GM12878 (cell line): ENCODE measurements around the gene RIC1. TPM values are rescaled to one million over a fixed set of nuclear protein-coding genes. Genes with fewer than 3 reads are reported as not detected.

Experiments used
- ATAC-seq: fragments of 200-7000 bp; cut with Tn5 transposase; 3 replicates; pipeline ENCODE4 v1.9.1; 2020; ENCODE audit warnings: mild to moderate bottlenecking, moderate library complexity
- BruUV-seq: library from RNA; stranded (reverse); fragments of 400-500 nt; replicated peaks from 2 replicates; lab custom pipeline; 2021; lab: Mats Ljungman, UMichigan
- CTCF ChIA-PET: fragments of 300-600 bp; sonication (Branson Sonifier 250); formaldehyde crosslinking; extraction: SDS; loops from one replicate; lab custom pipeline; 2021; ENCODE audit warnings: inconsistent platforms; lab: Yijun Ruan, JAX
- POLR2A ChIA-PET: fragments of 350-600 bp; formaldehyde crosslinking; extraction: SDS; loops from one replicate; lab custom pipeline; 2021; ENCODE audit warnings: inconsistent platforms; lab: Charles Lee
- RAD21 ChIA-PET: fragments of 300-600 bp; sonication (Branson Sonifier 250); formaldehyde crosslinking; loops from one replicate; lab custom pipeline; 2023; ENCODE audit warnings: antibody characterized with exemption; ENCODE audit not compliant: unreplicated experiment; lab: Charles Lee
- SMC1A ChIA-PET: fragments of 300-600 bp; sonication (Branson Sonifier 250); formaldehyde crosslinking; loops from one replicate; lab custom pipeline; 2023; ENCODE audit not compliant: unreplicated experiment, uncharacterized antibody; lab: Charles Lee
- DNase-seq: peaks from one replicate; pipeline ENCODE4 v3.0.0-alpha.2; 2011; ENCODE audit warnings: low read depth, low spot score
- FAIRE-seq: peaks from 3 replicates; lab custom pipeline; 2011; peaks lifted over from hg19 to GRCh38; lab: Jason Lieb, UNC
- H2AFZ ChIP-seq: 2 replicates; pipeline ENCODE4 v1.6.0; 2011; ENCODE audit warnings: low read depth, low read length, control low read depth; ENCODE audit not compliant: control insufficient read depth
- H3K27ac ChIP-seq: 2 replicates; pipeline ENCODE4 v1.5.1; 2011; ENCODE audit warnings: control low read depth; ENCODE audit not compliant: control insufficient read depth, insufficient read depth
- H3K27me3 ChIP-seq, 2 experiments: replicated peaks in 1 of 2; 2 replicates each; pipeline versions ENCODE4 v1.6.0 to v1.6.1; 2011; ENCODE audit warnings: low read length in 1 of 2; ENCODE audit not compliant: control insufficient read depth in 2 of 2, insufficient read depth in 2 of 2
- H3K36me3 ChIP-seq, 2 experiments: 2 replicates each; pipeline ENCODE4 v1.5.1; 2011; ENCODE audit warnings: low read length in 1 of 2; ENCODE audit not compliant: control insufficient read depth in 2 of 2, insufficient read depth in 2 of 2
- H3K4me1 ChIP-seq: 2 replicates; pipeline ENCODE4 v1.6.1; 2011; ENCODE audit warnings: mild to moderate bottlenecking, low read length, moderate library complexity, mixed read lengths; ENCODE audit not compliant: control insufficient read depth, insufficient read depth
- H3K4me2 ChIP-seq: 2 replicates; pipeline ENCODE4 v1.6.0; 2011; ENCODE audit warnings: control low read depth; ENCODE audit not compliant: control insufficient read depth, insufficient read depth
- H3K4me3 ChIP-seq: fragments of 200-600 bp; sonication (generic); 2 replicates; pipeline ENCODE4 v1.5.1; 2016
- H3K79me2 ChIP-seq: 2 replicates; pipeline ENCODE4 v1.6.0; 2011; ENCODE audit warnings: low read length; ENCODE audit not compliant: control insufficient read depth, insufficient read depth
- H3K9ac ChIP-seq: 2 replicates; pipeline ENCODE4 v1.8.0; 2011; ENCODE audit warnings: low read length, control low read depth, mixed read lengths; ENCODE audit not compliant: control insufficient read depth, insufficient read depth
- H3K9me3 ChIP-seq: replicated peaks from 3 replicates; pipeline ENCODE4 v1.5.1; 2011; ENCODE audit warnings: mild to moderate bottlenecking, low read length; ENCODE audit not compliant: control insufficient read depth, insufficient read depth
- H4K20me1 ChIP-seq: 2 replicates; pipeline ENCODE4 v1.6.0; 2011; ENCODE audit not compliant: control insufficient read depth, insufficient read depth
- EGR1 ChIP-seq, 2 experiments: IDR thresholded peaks; 1 replicate in 1 of 2; 2 replicates in 1 of 2; pipeline ENCODE4 v1.6.1; 2011 to 2012; ENCODE audit warnings: low read depth in 2 of 2, low read length in 2 of 2, borderline replicate concordance in 1 of 2, mild to moderate bottlenecking in 1 of 2, moderate library complexity in 1 of 2
- EZH2 ChIP-seq: IDR thresholded peaks from 2 replicates; pipeline ENCODE4 v1.6.1; 2012; ENCODE audit warnings: low read depth, mild to moderate bottlenecking, control low read depth, inconsistent platforms, low read length, borderline replicate concordance; ENCODE audit not compliant: control insufficient read depth
- GATAD2B ChIP-seq: fragments of 450-650 bp; conservative IDR thresholded peaks from 2 replicates; pipeline ENCODE4 v1.6.1; 2017; ENCODE audit warnings: low read depth, mild to moderate bottlenecking, moderate library complexity
- IRF4 ChIP-seq: IDR thresholded peaks from 2 replicates; pipeline ENCODE4 v1.6.1; 2011; ENCODE audit warnings: low read depth, low read length
- KAT2A ChIP-seq: conservative IDR thresholded peaks from 2 replicates; pipeline ENCODE4 v1.6.1; 2011; ENCODE audit warnings: low read depth, low read length; ENCODE audit not compliant: control insufficient read depth
- MXI1 ChIP-seq: fragments of 150-350 bp; IDR thresholded peaks from 2 replicates; pipeline ENCODE4 v1.6.1; 2011; ENCODE audit warnings: low read depth, mild to moderate bottlenecking, inconsistent platforms, low read length, improper control_type of control experiment
- NR2C2 ChIP-seq: IDR thresholded peaks from 2 replicates; pipeline ENCODE4 v1.6.1; 2011; ENCODE audit warnings: borderline replicate concordance, low read depth; ENCODE audit not compliant: control insufficient read depth, insufficient read length
- TARDBP ChIP-seq: IDR thresholded peaks from 2 replicates; pipeline ENCODE4 v1.6.1; 2016; ENCODE audit warnings: borderline replicate concordance
- TCF3 ChIP-seq: IDR thresholded peaks from 2 replicates; pipeline ENCODE4 v1.6.1; 2012; ENCODE audit warnings: low read depth, mild to moderate bottlenecking, low read length, borderline replicate concordance; ENCODE audit not compliant: insufficient read depth
- ZSCAN29 ChIP-seq: fragments of 450-650 bp; IDR thresholded peaks from 2 replicates; pipeline ENCODE4 v1.6.1; 2017; ENCODE audit warnings: mild to moderate bottlenecking, moderate library complexity
- WGBS: methylation state at CpG from one replicate; pipeline ENCODE4 v1.1.6; 2016; ENCODE audit warnings: low lambda C conversion rate; ENCODE audit not compliant: insufficient replicate concordance, insufficient coverage; ENCODE audit errors: missing lambda C conversion rate; 5-methylcytosine and 5-hydroxymethylcytosine counted together
- in situ Hi-C: fragments of 300-500 bp; cut with MboI; formaldehyde crosslinking; loops from 9 replicates; pipeline ENCODE4 v1.14.3; 2018; ENCODE audit warnings: mixed read lengths
- intact Hi-C: fragments of 100-400 bp; cut with micrococcal nuclease; formaldehyde crosslinking; loops from one replicate; pipeline ENCODE4 v1.14.2; 2022; ENCODE audit not compliant: unreplicated experiment
- polyA plus RNA-seq, 11 experiments: library from polyadenylated mRNA; depleted of rRNA in 4 of 11; unstranded in 6 of 11; stranded (reverse) in 5 of 11; fragments of >200 nt; fragmentation: Nextera tagmentation in 4 of 11; fragmentation: Illumina TruSeq in 1 of 11; extraction: Ambion mirVana in 4 of 11; extraction: Trizol in 1 of 11; gene quantifications; 1 replicate in 1 of 11; 2 replicates in 10 of 11; pipeline versions ENCODE4 v1.2.1 to v1.2.3, GENCODE V29; 2011 to 2016; ENCODE audit warnings: inconsistent platforms in 2 of 11, missing spikeins in 2 of 11, low read depth in 1 of 11
- total RNA-seq, 4 experiments: library from RNA; depleted of rRNA in 3 of 4; stranded (reverse); fragments of >200 nt in 3 of 4; fragmentation: Illumina TruSeq in 1 of 4; extraction: Trizol in 1 of 4; gene quantifications; 2 replicates each; pipeline versions ENCODE4 v1.2.1 to v1.2.3, GENCODE V29; 2013 to 2021
- TF ChIP-seq, protein P1 (sequence below): fragments of 450-650 bp; IDR thresholded peaks from 2 replicates; pipeline ENCODE4 v1.6.1; 2017; ENCODE audit warnings: mild to moderate bottlenecking

RIC1 gene
- total and polyA plus RNA-seq, 10 of the 15 experiments (the other 5 are each of a cell fraction or from before 2014, with no cell fraction given), result 6.2 to 59.8 (median 33.3) TPM

DNA sequence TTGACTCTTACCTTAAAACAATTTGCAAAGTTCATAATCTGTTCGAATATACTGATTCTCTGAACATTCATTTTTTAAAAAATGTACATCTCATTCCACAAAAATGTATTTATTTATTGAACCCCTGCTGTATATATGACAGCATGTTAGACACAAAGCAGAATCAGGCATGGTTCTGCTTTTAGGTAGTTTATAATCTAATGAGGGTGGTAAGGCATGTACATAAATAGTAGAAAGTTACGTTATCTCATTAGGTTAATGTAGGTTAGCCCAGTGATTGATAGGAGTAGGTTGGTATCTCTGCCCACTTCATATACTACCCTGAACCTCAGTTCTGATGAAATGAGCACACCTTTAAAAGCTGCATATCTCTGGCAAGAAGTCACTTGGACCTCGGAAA lies 114.2 kb downstream of the RIC1 start (continued):
- TF ChIP-seq NR2C2, result no peak
- no peak for TF ChIP-seq ZSCAN29

DNA sequence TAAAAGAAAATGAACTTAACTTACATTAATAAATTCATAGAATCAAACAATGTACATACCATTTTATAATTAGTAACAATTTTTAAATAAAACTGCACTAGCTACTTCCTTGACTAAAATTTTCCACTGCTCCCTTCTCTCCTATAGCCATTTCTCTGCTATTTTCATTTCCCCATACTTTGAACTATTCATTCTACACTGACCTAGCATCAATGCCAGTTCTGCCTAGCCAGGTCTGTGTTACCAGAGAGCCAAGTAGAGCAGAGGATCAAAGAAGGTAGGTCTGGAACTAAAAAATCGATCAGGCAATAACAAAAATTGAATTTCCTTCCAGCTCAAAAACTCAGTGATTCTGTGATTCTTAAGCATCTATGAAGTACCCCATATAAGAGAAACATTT lies 119.5 kb downstream of the RIC1 start:
- ChIA-PET CTCF (interaction anchor here (0.8 to 2.1 kb wide), 7 partner anchors 9 to 558 kb away, joined by 3 to 8 read pairs (median 3); no protein-coding TSS in a partner anchor), POLR2A (interaction anchor here (0.6 to 1.0 kb wide), 2 partner anchors 52 to 267 kb away, joined by 3 read pairs; no protein-coding TSS in a partner anchor), RAD21 (interaction anchor here (0.6 to 1.6 kb wide), 3 partner anchors 33 to 989 kb away, joined by 3 to 4 read pairs (median 3); no protein-coding TSS in a partner anchor), SMC1A (interaction anchor here (0.8 to 2.1 kb wide), 11 partner anchors 13 to 116 kb away, joined by 3 to 8 read pairs (median 4); no protein-coding TSS in a partner anchor)
- Histone ChIP-seq H3K9me3 (no peaks in the 10 kb centered on the region), H4K20me1 (no peaks in the 10 kb centered on the region), H3K4me2 (no peak overlapping the region), H3K4me3 (no peak overlapping the region), H3K27ac (no peak overlapping the region), H3K79me2 (no peaks in the 10 kb centered on the region), H3K4me1 (no peaks in the 10 kb centered on the region), H3K36me3 (peaks cover 0 to 53% of the 10 kb centered on the region in 2 experiments; a peak in 3 of 4 replicates), H3K9ac (no peak overlapping the region), H3K27me3 (no peaks in the 10 kb centered on the region), H2AFZ (no peak overlapping the region)
- intact Hi-C loops (no loop called here), in situ Hi-C loops (no loop called here)
- no peak for DNase-seq
- FAIRE-seq, result no peak
- WGBS, result 100% methylated on average over 1 of the region's 1 CpG
- ATAC-seq, result no peak
- TF ChIP-seq, protein P1, sequence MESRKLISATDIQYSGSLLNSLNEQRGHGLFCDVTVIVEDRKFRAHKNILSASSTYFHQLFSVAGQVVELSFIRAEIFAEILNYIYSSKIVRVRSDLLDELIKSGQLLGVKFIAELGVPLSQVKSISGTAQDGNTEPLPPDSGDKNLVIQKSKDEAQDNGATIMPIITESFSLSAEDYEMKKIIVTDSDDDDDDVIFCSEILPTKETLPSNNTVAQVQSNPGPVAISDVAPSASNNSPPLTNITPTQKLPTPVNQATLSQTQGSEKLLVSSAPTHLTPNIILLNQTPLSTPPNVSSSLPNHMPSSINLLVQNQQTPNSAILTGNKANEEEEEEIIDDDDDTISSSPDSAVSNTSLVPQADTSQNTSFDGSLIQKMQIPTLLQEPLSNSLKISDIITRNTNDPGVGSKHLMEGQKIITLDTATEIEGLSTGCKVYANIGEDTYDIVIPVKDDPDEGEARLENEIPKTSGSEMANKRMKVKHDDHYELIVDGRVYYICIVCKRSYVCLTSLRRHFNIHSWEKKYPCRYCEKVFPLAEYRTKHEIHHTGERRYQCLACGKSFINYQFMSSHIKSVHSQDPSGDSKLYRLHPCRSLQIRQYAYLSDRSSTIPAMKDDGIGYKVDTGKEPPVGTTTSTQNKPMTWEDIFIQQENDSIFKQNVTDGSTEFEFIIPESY, result no peak
- TF ChIP-seq TCF3, result no peak
- TF ChIP-seq IRF4, result no peak
- no peak for TF ChIP-seq GATAD2B
- no peak for TF ChIP-seq MXI1
- TF ChIP-seq EGR1 (IDR thresholded peaks at IDR 0.05; ENCODE audit: borderline replicate concordance in 1 of 2, low read depth in 2 of 2, low read length in 2 of 2), result no peak
- TF ChIP-seq EZH2, result no peak
- no peak for TF ChIP-seq TARDBP
- no peak for TF ChIP-seq KAT2A
- BruUV-seq, result no TSS peak
